ENCODE measurements around the gene TSSK2.
A peak's percentile ranks its signal among the peaks of the same experiment; 100 is the strongest.

Gene TSSK2

DNA sequence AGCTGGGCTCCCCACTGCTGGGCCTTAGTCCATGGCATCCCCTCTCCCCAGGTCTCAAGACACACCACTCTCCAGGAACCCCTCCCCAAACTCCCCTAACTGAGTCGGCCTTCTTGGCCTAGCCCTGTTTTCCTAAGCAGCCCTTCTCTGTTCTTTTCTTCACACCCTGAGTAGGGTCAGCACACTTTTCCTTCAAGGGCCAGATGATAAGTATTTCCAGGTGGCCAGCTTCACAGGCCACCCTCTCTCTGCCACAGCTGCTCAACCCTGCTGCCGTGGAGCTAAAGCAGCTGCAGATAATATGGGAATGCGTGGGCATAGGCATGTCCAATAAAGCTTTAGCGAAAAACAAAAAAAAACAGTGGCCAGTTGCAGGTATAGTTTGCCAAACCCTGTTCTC is 33.0 kb upstream of the TSSK2 start:
- no peak for TF ChIP-seq Cebpa-rat (IDR thresholded peaks at IDR 0.05)
- Histone ChIP-seq H3K4me1 (peaks cover 0 to 24% (median 2%) of the 10 kb centered on the region in 10 experiments; a peak in 16 of 20 replicates), H4K20me1 (peaks cover 28 to 76% (median 62%) of the 10 kb centered on the region in 11 experiments; a peak in 17 of 22 replicates), H3K4me2 (peak overlapping the region in 3 of 11 experiments; percentile 9 to 17 (median 16); a peak in 2 of 22 replicates), H3K27ac (peak overlapping the region in 6 of 11 experiments; percentile 9 to 34 (median 24); a peak in 7 of 22 replicates), H3K9me3 (replicated peaks in 1 of 11) (peaks cover 0 to 16% (median 4%) of the 10 kb centered on the region in 11 experiments; a peak in 3 of 22 replicates), H3K4me3 (no peak overlapping the region), H3K36me3 (peaks cover 33 to 86% (median 65%) of the 10 kb centered on the region in 11 experiments), H3K27me3 (no peaks in the 10 kb centered on the region), H3K9ac (peak overlapping the region in 2 of 11 experiments; percentile 6 to 12; a peak in 2 of 22 replicates)

- H4K20me1 ChIP-seq, result peaks cover 44 to 92% (median 78%) of the 10 kb centered on the region in 11 experiments
Measured at GRCh38 chr22:19103880-19104821, 27.0 kb upstream of the TSSK2 start.

DNA sequence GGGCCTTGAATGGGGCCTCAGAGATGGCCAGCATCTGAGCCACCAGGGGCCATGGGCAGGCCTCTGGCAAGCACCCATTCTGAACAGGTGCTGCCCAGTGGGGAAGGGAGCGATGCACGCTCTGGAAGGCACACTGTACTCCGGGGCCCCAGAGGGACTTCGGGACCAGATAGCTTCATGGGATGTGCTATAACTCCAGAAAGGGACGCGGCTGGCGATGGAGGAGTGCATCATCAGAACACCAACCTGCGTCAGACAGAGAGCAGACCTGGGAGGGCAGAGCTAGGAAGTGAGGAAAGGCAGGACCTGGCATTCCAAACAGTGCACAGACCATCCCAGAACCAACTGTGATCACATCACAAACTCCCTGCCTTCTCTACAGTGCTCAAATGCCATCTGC is 25.7 kb upstream of the TSSK2 start:
- TF ChIP-seq Cebpa-rat (IDR thresholded peaks at IDR 0.05), result no peak

More at GRCh38 chr22:19103880-19104821, 27.0 kb upstream of the TSSK2 start:
- Histone ChIP-seq H3K9ac (peak overlapping the region in 5 of 11 experiments; percentile 3 to 17 (median 10); a peak in 3 of 22 replicates), H3K4me2 (peak overlapping the region in 3 of 11 experiments; percentile 6 to 13 (median 8); a peak in 1 of 22 replicates), H3K4me1 (peaks cover 27 to 54% (median 44%) of the 10 kb centered on the region in 10 experiments), H3K36me3 (peaks cover 16 to 78% (median 47%) of the 10 kb centered on the region in 11 experiments; a peak in 21 of 22 replicates), H3K4me3 (no peak overlapping the region), H3K27ac (peak overlapping the region in 7 of 11 experiments; percentile 11 to 91 (median 42); a peak in 10 of 22 replicates), H3K9me3 (replicated peaks in 1 of 11) (peaks cover 0 to 8% (median 0%) of the 10 kb centered on the region in 11 experiments; a peak in 2 of 22 replicates), H3K27me3 (no peaks in the 10 kb centered on the region)
- TF ChIP-seq Cebpa-rat (IDR thresholded peaks at IDR 0.05), result no peak

GRCh38 chr22:19105867-19106802 is 25.0 kb upstream of the TSSK2 start:
- Histone ChIP-seq H3K4me3 (no peak overlapping the region), H3K27ac (peak overlapping the region in 9 of 11 experiments; percentile 46 to 91 (median 89); a peak in 16 of 22 replicates), H3K4me2 (peak overlapping the region; percentile 10 to 94 (median 80); a peak in 19 of 22 replicates), H4K20me1 (peaks cover 33 to 92% (median 71%) of the 10 kb centered on the region in 11 experiments), H3K36me3 (peaks cover 11 to 59% (median 31%) of the 10 kb centered on the region in 11 experiments; a peak in 18 of 22 replicates), H3K9me3 (replicated peaks in 1 of 11) (peaks cover 0 to 8% (median 0%) of the 10 kb centered on the region in 11 experiments; a peak in 2 of 22 replicates), H3K27me3 (no peaks in the 10 kb centered on the region), H3K9ac (peak overlapping the region in 5 of 11 experiments; percentile 7 to 43 (median 29); a peak in 5 of 22 replicates), H3K4me1 (peaks cover 47 to 74% (median 62%) of the 10 kb centered on the region in 10 experiments)
- TF ChIP-seq Cebpa-rat (IDR thresholded peaks at IDR 0.05), result no peak

More for the DNA sequence above, 25.7 kb upstream of the TSSK2 start:
- Histone ChIP-seq H3K4me3 (no peak overlapping the region), H3K4me1 (peaks cover 40 to 68% (median 55%) of the 10 kb centered on the region in 10 experiments), H4K20me1 (peaks cover 33 to 92% (median 69%) of the 10 kb centered on the region in 11 experiments), H3K9me3 (replicated peaks in 1 of 11) (peaks cover 0 to 8% (median 0%) of the 10 kb centered on the region in 11 experiments; a peak in 2 of 22 replicates), H3K9ac (0 out of 22 replicates have a peak overlapping the region, but pooled peaks of 1 of the 11 experiments have one; percentile 2), H3K36me3 (peaks cover 14 to 65% (median 37%) of the 10 kb centered on the region in 11 experiments; a peak in 20 of 22 replicates), H3K27me3 (no peaks in the 10 kb centered on the region), H3K4me2 (0 out of 22 replicates have a peak overlapping the region, but pooled peaks of 1 of the 11 experiments have one; percentile 87), H3K27ac (peak overlapping the region in 6 of 11 experiments; percentile 88 to 91 (median 89); a peak in 6 of 22 replicates)

DNA sequence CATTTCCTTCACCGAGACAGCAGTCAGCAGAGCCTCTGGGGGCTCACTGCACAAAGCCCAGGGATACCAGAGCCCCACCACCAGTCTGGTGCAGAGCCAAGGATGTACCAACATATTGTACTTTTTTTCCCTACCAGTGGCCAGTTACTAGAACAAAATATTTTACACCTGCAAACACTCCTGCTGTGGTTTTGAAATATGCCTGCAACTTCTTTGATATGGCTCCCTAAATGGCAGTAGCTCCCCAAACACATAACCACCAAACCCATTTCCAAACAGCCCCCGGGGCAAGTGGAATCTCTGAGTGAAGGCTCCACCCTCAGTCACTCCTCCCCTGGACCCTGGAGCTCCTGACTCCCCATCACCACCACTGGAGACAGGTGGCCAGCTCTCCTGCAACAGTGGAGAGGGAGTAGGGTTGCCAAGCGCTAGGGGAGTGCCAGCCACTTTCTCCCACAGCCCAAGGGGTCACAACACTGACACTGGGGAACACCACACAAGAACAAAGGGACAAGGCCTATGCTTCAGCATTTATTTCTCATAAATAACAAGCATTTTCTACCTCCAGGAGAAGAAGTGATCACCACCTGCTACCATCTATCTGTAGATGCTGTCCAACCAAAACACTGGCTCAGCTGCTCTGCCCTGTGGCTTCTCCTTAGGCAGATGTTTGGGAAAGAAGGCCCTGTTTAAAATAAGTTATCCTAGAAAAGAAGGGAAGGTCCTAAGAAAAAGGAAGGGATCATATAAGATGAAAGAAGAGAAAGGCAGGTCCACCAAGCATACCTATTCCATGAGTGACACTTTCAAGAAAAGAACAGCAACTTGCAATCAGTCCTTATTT is 24.0 kb upstream of the TSSK2 start:
- H3K4me3 ChIP-seq, result no peak overlapping the region
- no peaks in the 10 kb centered on the region for H3K27me3 ChIP-seq
- H3K9ac ChIP-seq, result peak overlapping the region in 7 of 11 experiments; percentile 4 to 43 (median 24); a peak in 8 of 22 replicates
- peaks cover 33 to 97% (median 76%) of the 10 kb centered on the region in 11 experiments for H4K20me1 ChIP-seq
- H3K27ac ChIP-seq, result peak overlapping the region in 9 of 11 experiments; percentile 80 to 91 (median 89); a peak in 18 of 22 replicates
- H3K9me3 ChIP-seq (replicated peaks in 1 of 11), result no peaks in the 10 kb centered on the region
- peaks cover 3 to 52% (median 23%) of the 10 kb centered on the region in 11 experiments; a peak in 14 of 22 replicates for H3K36me3 ChIP-seq
- H3K4me1 ChIP-seq, result peaks cover 52 to 84% (median 71%) of the 10 kb centered on the region in 10 experiments
- no peak for TF ChIP-seq Cebpa-rat (IDR thresholded peaks at IDR 0.05)
- H3K4me2 ChIP-seq, result peak overlapping the region; percentile 19 to 94 (median 80); a peak in 21 of 22 replicates

DNA sequence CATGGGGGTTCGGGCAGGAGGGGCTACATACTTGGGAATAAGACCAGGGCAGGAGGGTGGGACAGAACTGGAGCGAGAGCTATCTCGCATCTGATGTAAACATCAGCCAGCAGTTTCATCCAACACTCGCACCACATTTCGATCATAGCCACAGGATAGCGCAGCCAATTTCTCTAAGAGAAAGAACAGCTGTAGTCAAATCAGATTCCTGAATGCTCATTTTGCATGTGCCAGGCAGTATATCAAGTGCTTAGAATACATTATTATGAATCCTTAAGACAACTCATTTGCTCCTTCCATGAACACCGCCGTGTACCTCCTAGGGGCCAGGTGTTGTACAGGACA is 23.4 kb upstream of the TSSK2 start:
- peak overlapping the region; percentile 19 to 94 (median 80); a peak in 17 of 22 replicates for H3K4me2 ChIP-seq
- no peaks in the 10 kb centered on the region for H3K9me3 ChIP-seq (replicated peaks in 1 of 11)
- no peak for TF ChIP-seq Cebpa-rat (IDR thresholded peaks at IDR 0.05)
- H3K4me1 ChIP-seq, result peaks cover 52 to 90% (median 76%) of the 10 kb centered on the region in 10 experiments
- peak overlapping the region in 9 of 11 experiments; percentile 80 to 91 (median 89); a peak in 17 of 22 replicates for H3K27ac ChIP-seq
- peak overlapping the region in 5 of 11 experiments; percentile 4 to 76 (median 7); a peak in 4 of 22 replicates for H3K9ac ChIP-seq
- H3K27me3 ChIP-seq, result no peaks in the 10 kb centered on the region
- H4K20me1 ChIP-seq, result peaks cover 33 to 100% (median 76%) of the 10 kb centered on the region in 11 experiments
- peaks cover 5 to 52% (median 23%) of the 10 kb centered on the region in 11 experiments; a peak in 17 of 22 replicates for H3K36me3 ChIP-seq
- H3K4me3 ChIP-seq, result no peak overlapping the region

DNA sequence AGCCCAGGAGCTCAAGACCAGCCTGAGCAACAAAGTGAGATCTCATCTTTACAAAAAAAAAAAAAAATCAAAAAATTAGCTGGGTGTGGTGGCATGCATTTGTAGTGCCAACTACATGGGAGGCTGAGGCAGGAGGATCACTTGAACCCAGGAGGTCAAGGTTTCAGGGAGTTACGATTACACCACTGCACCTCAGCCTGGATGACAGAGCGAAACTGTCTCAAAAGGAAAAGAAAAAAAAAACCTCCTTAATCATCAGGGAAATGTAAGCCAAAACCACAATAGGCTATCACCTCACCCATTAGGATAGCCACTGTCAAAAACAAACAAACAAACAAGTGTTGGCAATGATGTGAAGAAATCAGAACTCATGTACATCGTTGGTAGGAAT is 22.3 kb upstream of the TSSK2 start:
- Histone ChIP-seq H4K20me1 (peaks cover 32 to 95% (median 71%) of the 10 kb centered on the region in 11 experiments), H3K27me3 (no peaks in the 10 kb centered on the region), H3K4me1 (peaks cover 52 to 100% (median 78%) of the 10 kb centered on the region in 10 experiments), H3K9me3 (replicated peaks in 1 of 11) (no peaks in the 10 kb centered on the region), H3K27ac (peak overlapping the region in 10 of 11 experiments; percentile 66 to 91 (median 89); a peak in 20 of 22 replicates), H3K9ac (peak overlapping the region in 9 of 11 experiments; percentile 58 to 80 (median 70); a peak in 14 of 22 replicates), H3K36me3 (peaks cover 5 to 61% (median 31%) of the 10 kb centered on the region in 11 experiments; a peak in 16 of 22 replicates), H3K4me3 (peak overlapping the region in 3 of 10 experiments; percentile 13 to 34 (median 32); a peak in 3 of 20 replicates), H3K4me2 (peak overlapping the region; percentile 59 to 94 (median 80))
- no peak for TF ChIP-seq Cebpa-rat (IDR thresholded peaks at IDR 0.05)

Data from BLaER1 treated with 17β-estradiol and CSF1 and Interleukin-3, amounts not matched to agents 10 nM and 100 nM (cell line).